Astrocyte of the spinal cord (primary cell): ENCODE data around the gene C3.
"Not testable (repeated sequence)": the region's sequence is repeated elsewhere in the genome, so short reads cannot be mapped to it uniquely, and the experiment has no call there.

Experiments
- DNase-seq: peaks from one replicate; pipeline ENCODE4 v3.0.0; 2011; ENCODE audit warnings: low read depth, low spot score
- H3K4me3 ChIP-seq: 2 replicates; pipeline ENCODE4 v1.5.1; 2011; ENCODE audit warnings: low read depth, mild to moderate bottlenecking, low read length, moderate library complexity
- CTCF ChIP-seq: IDR thresholded peaks from 2 replicates; pipeline ENCODE4 v1.5.1; 2012; ENCODE audit warnings: low read depth, mild to moderate bottlenecking, low read length, inconsistent platforms
- in situ Hi-C: cut with HindIII; loops from 2 replicates; pipeline ENCODE4 v1.10.0; 2017; ENCODE audit warnings: low sequenced_read_pairs

The C3 gene

GRCh38 chr19:6654347-6655310 is 65.8 kb downstream of the C3 start:
- no peak overlapping the region for H3K4me3 ChIP-seq
- DNase-seq: no peak
- in situ Hi-C loops: no loop called here
- no peak for TF ChIP-seq CTCF

- DNase-seq: no peak
- in situ Hi-C loops: no loop called here
- TF ChIP-seq CTCF: no peak
- H3K4me3 ChIP-seq: no peak overlapping the region
Measured at GRCh38 chr19:6652805-6653094, 67.7 kb downstream of the C3 start.

- no peak overlapping the region for H3K4me3 ChIP-seq
- TF ChIP-seq CTCF: no peak
- no peak for DNase-seq
- in situ Hi-C loops: no loop called here
Measured at GRCh38 chr19:6651965-6652804, 68.3 kb downstream of the C3 start.

- in situ Hi-C loops: no loop called here
- no peak for DNase-seq
- no peak overlapping the region for H3K4me3 ChIP-seq
- no peak for TF ChIP-seq CTCF
Measured at GRCh38 chr19:6649185-6649584, 71.3 kb downstream of the C3 start.

- no peak for TF ChIP-seq CTCF
- no peak for DNase-seq
- in situ Hi-C loops: no loop called here
- H3K4me3 ChIP-seq: no peak overlapping the region
Measured at GRCh38 chr19:6648141-6648715, 72.2 kb downstream of the C3 start.

- TF ChIP-seq CTCF: no peak
- H3K4me3 ChIP-seq: no peak overlapping the region
- in situ Hi-C loops: no loop called here
- no peak for DNase-seq
Measured at GRCh38 chr19:6644796-6645195, 75.7 kb downstream of the C3 start.

GRCh38 chr19:6640333-6640732 is 80.1 kb downstream of the C3 start:
- in situ Hi-C loops, H3K4me3 ChIP-seq, DNase-seq: not testable (repeated sequence)
